Right lobe of liver (tissue), 4 donors: ENCODE results near the gene TBC1D2B.

ENCODE experiments used
- CTCF ChIP-seq, 4 donors: fragments of 200-600 bp in 3 of 4; fragments of 450-650 bp in 1 of 4; IDR thresholded peaks; one replicate each; pipeline versions ENCODE4 v1.5.1 to v1.8.0; 2016 to 2022; ENCODE audit warnings: antibody characterized with exemption in 4 of 4, mild to moderate bottlenecking in 2 of 4
- POLR2A ChIP-seq: fragments of 450-650 bp; IDR thresholded peaks from one replicate; pipeline ENCODE4 v1.6.1; 2017; ENCODE audit warnings: antibody characterized with exemption, mild to moderate bottlenecking
- donor health status: DM: no; HTN: no; CAD: no.
- donor health status: DM: no; HTN: no; CAD: no.
- donor health status: DM: no; HTN: yes; CAD: no.

- no peak for TF ChIP-seq CTCF (IDR thresholded peaks at IDR 0.05)
- no peak for TF ChIP-seq POLR2A
Observed at GRCh38 chr15:78050826-78051225, 26.7 kb downstream of the TBC1D2B start.
